C4-2B (cell line): ENCODE results near the gene LEAP2.

Experiments used
- CTCF ChIP-seq: fragments of 450-650 bp; conservative IDR thresholded peaks from 2 replicates; pipeline ENCODE4 v1.5.1; 2017; ENCODE audit warnings: mild to moderate bottlenecking
- ZFX ChIP-seq: fragments of 450-650 bp; IDR thresholded peaks from 2 replicates; pipeline ENCODE4 v1.6.1; 2017

GRCh38 chr5:132901036-132901435, 27.6 kb downstream of the LEAP2 start:
- TF ChIP-seq CTCF (no peak), ZFX (no peak)
